GM23338 (cell line): ENCODE measurements around the gene RRP12.

ENCODE experiments used
- CREB1 ChIP-seq: fragments of 250-450 bp; sonication (Bioruptor Pico); IDR thresholded peaks from 2 replicates; pipeline ENCODE4 v1.5.0; 2020; ENCODE audit warnings: low read depth, mild to moderate bottlenecking, moderate library complexity
- EZH2 ChIP-seq: fragments of 200-600 bp; sonication (generic); IDR thresholded peaks from one replicate; pipeline ENCODE4 v1.8.0; 2017; ENCODE audit warnings: antibody characterized with exemption, mild to moderate bottlenecking, low read depth; ENCODE audit not compliant: unreplicated experiment
- EZH2phosphoT487 ChIP-seq: fragments of 200-600 bp; sonication (generic); IDR thresholded peaks from one replicate; pipeline ENCODE4 v1.8.1; 2018; ENCODE audit warnings: antibody characterized with exemption; ENCODE audit not compliant: unreplicated experiment
- JUNB ChIP-seq: IDR thresholded peaks from one replicate; pipeline ENCODE4 v1.6.1; 2016; ENCODE audit warnings: antibody characterized with exemption; ENCODE audit not compliant: unreplicated experiment
- NANOG ChIP-seq: IDR thresholded peaks from 2 replicates; pipeline ENCODE4 v1.6.1; 2016; ENCODE audit warnings: antibody characterized with exemption, borderline replicate concordance
- POLR2AphosphoS5 ChIP-seq: IDR thresholded peaks from 2 replicates; pipeline ENCODE4 v1.6.1; 2016; ENCODE audit warnings: antibody characterized with exemption, low read depth
- STAT1 ChIP-seq: IDR thresholded peaks from one replicate; pipeline ENCODE4 v1.6.1; 2016; ENCODE audit warnings: antibody characterized with exemption; ENCODE audit not compliant: unreplicated experiment
- ZNF114 ChIP-seq: fragments of 250-450 bp; sonication (Bioruptor Pico); IDR thresholded peaks from 2 replicates; pipeline ENCODE4 v1.5.0; 2020; ENCODE audit warnings: mild to moderate bottlenecking, moderate library complexity
- ZNF331 ChIP-seq: fragments of 250-450 bp; sonication (Bioruptor Pico); IDR thresholded peaks from 2 replicates; pipeline ENCODE4 v1.5.0; 2020; ENCODE audit warnings: low read depth, mild to moderate bottlenecking, moderate library complexity
- TF ChIP-seq, protein P1 (sequence below): IDR thresholded peaks from one replicate; pipeline ENCODE4 v1.6.1; 2018; ENCODE audit warnings: antibody characterized with exemption; ENCODE audit not compliant: unreplicated experiment
- TF ChIP-seq, protein P2 (sequence below), 2 experiments: fragments of 200-600 bp in 1 of 2; sonication (generic) in 1 of 2; conservative IDR thresholded peaks; 2 replicates each; pipeline versions ENCODE4 v1.5.1 to v1.6.1; 2016 to 2017; ENCODE audit warnings: antibody characterized with exemption in 2 of 2, low read depth in 2 of 2, mild to moderate bottlenecking in 2 of 2, moderate library complexity in 1 of 2
- TF ChIP-seq, protein P3 (sequence below): fragments of 250-450 bp; sonication (Bioruptor Pico); IDR thresholded peaks from 2 replicates; pipeline ENCODE4 v1.5.0; 2020; ENCODE audit warnings: mild to moderate bottlenecking, moderate library complexity
- TF ChIP-seq, protein P4 (sequence below): IDR thresholded peaks from 2 replicates; pipeline ENCODE4 v1.6.1; 2016; ENCODE audit warnings: antibody characterized with exemption

DNA sequence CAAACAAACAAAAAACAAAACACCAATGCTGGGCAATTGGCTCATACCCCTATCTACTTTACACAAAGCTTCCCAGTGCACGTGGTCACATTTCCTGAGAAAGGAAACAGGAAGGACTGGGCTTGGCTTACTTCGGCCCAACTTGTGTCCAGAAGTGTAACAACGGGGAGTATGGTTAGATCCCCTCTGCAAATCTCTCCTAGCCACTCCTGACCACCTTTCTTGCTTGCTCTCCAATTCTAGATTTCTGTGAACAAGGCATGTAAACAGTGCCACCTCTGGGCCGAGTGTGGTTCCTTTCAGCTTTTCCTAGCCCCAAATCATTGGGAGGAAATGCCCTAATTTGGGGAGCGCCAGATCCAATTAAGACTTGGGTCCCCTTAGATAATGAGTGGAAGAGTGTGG is 45.6 kb downstream of the RRP12 start:
- TF ChIP-seq, protein P1, sequence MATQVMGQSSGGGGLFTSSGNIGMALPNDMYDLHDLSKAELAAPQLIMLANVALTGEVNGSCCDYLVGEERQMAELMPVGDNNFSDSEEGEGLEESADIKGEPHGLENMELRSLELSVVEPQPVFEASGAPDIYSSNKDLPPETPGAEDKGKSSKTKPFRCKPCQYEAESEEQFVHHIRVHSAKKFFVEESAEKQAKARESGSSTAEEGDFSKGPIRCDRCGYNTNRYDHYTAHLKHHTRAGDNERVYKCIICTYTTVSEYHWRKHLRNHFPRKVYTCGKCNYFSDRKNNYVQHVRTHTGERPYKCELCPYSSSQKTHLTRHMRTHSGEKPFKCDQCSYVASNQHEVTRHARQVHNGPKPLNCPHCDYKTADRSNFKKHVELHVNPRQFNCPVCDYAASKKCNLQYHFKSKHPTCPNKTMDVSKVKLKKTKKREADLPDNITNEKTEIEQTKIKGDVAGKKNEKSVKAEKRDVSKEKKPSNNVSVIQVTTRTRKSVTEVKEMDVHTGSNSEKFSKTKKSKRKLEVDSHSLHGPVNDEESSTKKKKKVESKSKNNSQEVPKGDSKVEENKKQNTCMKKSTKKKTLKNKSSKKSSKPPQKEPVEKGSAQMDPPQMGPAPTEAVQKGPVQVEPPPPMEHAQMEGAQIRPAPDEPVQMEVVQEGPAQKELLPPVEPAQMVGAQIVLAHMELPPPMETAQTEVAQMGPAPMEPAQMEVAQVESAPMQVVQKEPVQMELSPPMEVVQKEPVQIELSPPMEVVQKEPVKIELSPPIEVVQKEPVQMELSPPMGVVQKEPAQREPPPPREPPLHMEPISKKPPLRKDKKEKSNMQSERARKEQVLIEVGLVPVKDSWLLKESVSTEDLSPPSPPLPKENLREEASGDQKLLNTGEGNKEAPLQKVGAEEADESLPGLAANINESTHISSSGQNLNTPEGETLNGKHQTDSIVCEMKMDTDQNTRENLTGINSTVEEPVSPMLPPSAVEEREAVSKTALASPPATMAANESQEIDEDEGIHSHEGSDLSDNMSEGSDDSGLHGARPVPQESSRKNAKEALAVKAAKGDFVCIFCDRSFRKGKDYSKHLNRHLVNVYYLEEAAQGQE, result no peak
- TF ChIP-seq, protein P2, sequence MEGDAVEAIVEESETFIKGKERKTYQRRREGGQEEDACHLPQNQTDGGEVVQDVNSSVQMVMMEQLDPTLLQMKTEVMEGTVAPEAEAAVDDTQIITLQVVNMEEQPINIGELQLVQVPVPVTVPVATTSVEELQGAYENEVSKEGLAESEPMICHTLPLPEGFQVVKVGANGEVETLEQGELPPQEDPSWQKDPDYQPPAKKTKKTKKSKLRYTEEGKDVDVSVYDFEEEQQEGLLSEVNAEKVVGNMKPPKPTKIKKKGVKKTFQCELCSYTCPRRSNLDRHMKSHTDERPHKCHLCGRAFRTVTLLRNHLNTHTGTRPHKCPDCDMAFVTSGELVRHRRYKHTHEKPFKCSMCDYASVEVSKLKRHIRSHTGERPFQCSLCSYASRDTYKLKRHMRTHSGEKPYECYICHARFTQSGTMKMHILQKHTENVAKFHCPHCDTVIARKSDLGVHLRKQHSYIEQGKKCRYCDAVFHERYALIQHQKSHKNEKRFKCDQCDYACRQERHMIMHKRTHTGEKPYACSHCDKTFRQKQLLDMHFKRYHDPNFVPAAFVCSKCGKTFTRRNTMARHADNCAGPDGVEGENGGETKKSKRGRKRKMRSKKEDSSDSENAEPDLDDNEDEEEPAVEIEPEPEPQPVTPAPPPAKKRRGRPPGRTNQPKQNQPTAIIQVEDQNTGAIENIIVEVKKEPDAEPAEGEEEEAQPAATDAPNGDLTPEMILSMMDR (conservative IDR thresholded peaks at IDR 0.05; ENCODE audit: low read depth in 2 of 2), result peak; percentile 75 to 84
- no peak for TF ChIP-seq CREB1 (CRISPR knock-in tag)
- TF ChIP-seq EZH2, result no peak
- TF ChIP-seq POLR2AphosphoS5, result no peak
- TF ChIP-seq ZNF331 (CRISPR knock-in tag), result no peak
- TF ChIP-seq EZH2phosphoT487, result no peak
- TF ChIP-seq JUNB, result no peak
- TF ChIP-seq ZNF114, result no peak
- no peak for TF ChIP-seq NANOG
- TF ChIP-seq, protein P3, sequence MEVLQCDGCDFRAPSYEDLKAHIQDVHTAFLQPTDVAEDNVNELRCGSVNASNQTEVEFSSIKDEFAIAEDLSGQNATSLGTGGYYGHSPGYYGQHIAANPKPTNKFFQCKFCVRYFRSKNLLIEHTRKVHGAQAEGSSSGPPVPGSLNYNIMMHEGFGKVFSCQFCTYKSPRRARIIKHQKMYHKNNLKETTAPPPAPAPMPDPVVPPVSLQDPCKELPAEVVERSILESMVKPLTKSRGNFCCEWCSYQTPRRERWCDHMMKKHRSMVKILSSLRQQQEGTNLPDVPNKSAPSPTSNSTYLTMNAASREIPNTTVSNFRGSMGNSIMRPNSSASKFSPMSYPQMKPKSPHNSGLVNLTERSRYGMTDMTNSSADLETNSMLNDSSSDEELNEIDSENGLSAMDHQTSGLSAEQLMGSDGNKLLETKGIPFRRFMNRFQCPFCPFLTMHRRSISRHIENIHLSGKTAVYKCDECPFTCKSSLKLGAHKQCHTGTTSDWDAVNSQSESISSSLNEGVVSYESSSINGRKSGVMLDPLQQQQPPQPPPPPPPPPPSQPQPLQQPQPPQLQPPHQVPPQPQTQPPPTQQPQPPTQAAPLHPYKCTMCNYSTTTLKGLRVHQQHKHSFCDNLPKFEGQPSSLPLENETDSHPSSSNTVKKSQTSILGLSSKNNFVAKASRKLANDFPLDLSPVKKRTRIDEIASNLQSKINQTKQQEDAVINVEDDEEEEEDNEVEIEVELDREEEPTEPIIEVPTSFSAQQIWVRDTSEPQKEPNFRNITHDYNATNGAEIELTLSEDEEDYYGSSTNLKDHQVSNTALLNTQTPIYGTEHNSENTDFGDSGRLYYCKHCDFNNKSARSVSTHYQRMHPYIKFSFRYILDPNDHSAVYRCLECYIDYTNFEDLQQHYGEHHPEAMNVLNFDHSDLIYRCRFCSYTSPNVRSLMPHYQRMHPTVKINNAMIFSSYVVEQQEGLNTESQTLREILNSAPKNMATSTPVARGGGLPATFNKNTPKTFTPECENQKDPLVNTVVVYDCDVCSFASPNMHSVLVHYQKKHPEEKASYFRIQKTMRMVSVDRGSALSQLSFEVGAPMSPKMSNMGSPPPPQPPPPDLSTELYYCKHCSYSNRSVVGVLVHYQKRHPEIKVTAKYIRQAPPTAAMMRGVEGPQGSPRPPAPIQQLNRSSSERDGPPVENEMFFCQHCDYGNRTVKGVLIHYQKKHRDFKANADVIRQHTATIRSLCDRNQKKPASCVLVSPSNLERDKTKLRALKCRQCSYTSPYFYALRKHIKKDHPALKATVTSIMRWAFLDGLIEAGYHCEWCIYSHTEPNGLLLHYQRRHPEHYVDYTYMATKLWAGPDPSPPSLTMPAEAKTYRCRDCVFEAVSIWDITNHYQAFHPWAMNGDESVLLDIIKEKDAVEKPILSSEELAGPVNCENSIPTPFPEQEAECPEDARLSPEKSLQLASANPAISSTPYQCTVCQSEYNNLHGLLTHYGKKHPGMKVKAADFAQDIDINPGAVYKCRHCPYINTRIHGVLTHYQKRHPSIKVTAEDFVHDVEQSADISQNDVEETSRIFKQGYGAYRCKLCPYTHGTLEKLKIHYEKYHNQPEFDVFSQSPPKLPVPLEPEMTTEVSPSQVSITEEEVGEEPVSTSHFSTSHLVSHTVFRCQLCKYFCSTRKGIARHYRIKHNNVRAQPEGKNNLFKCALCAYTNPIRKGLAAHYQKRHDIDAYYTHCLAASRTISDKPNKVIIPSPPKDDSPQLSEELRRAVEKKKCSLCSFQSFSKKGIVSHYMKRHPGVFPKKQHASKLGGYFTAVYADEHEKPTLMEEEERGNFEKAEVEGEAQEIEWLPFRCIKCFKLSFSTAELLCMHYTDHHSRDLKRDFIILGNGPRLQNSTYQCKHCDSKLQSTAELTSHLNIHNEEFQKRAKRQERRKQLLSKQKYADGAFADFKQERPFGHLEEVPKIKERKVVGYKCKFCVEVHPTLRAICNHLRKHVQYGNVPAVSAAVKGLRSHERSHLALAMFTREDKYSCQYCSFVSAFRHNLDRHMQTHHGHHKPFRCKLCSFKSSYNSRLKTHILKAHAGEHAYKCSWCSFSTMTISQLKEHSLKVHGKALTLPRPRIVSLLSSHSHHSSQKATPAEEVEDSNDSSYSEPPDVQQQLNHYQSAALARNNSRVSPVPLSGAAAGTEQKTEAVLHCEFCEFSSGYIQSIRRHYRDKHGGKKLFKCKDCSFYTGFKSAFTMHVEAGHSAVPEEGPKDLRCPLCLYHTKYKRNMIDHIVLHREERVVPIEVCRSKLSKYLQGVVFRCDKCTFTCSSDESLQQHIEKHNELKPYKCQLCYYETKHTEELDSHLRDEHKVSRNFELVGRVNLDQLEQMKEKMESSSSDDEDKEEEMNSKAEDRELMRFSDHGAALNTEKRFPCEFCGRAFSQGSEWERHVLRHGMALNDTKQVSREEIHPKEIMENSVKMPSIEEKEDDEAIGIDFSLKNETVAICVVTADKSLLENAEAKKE, result no peak
- TF ChIP-seq, protein P4, sequence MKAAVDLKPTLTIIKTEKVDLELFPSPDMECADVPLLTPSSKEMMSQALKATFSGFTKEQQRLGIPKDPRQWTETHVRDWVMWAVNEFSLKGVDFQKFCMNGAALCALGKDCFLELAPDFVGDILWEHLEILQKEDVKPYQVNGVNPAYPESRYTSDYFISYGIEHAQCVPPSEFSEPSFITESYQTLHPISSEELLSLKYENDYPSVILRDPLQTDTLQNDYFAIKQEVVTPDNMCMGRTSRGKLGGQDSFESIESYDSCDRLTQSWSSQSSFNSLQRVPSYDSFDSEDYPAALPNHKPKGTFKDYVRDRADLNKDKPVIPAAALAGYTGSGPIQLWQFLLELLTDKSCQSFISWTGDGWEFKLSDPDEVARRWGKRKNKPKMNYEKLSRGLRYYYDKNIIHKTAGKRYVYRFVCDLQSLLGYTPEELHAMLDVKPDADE, result no peak
- no peak for TF ChIP-seq STAT1
